ENCODE measurements around the gene KRTAP1-5.

GRCh38 chr17:40996829-40997228 is 30.2 kb downstream of the KRTAP1-5 start:
- no peak for TF ChIP-seq CTCF (IDR thresholded peaks at IDR 0.05)
- no peak for TF ChIP-seq POLR2AphosphoS5 (IDR thresholded peaks at IDR 0.05)
